Keratinocyte (primary cell): Measurements from ENCODE around the gene RIMS1. TPM values are rescaled to one million over a fixed set of nuclear protein-coding genes. Genes with fewer than 3 reads are reported as not detected.

Source experiments
- DNase-seq: peaks from one replicate; pipeline ENCODE4 v3.0.0-alpha.2; 2011; ENCODE audit warnings: low read depth, missing footprints, low spot score
- FAIRE-seq: peaks from 2 replicates; lab custom pipeline; 2011; peaks lifted over from hg19 to GRCh38; lab: Jason Lieb, UNC
- H2AFZ ChIP-seq: 2 replicates; pipeline ENCODE4 v1.6.0; 2012; ENCODE audit warnings: low read length, control low read depth, inconsistent platforms; ENCODE audit not compliant: control insufficient read depth
- H3K27ac ChIP-seq: 2 replicates; pipeline ENCODE4 v1.5.1; 2011; ENCODE audit warnings: low read length; ENCODE audit not compliant: control insufficient read depth, insufficient read depth
- H3K27me3 ChIP-seq: 3 replicates; pipeline ENCODE4 v1.6.0; 2011; ENCODE audit warnings: low read length; ENCODE audit not compliant: control insufficient read depth, insufficient read depth; ENCODE audit errors: extremely low read depth
- H3K36me3 ChIP-seq, 2 experiments: 2 replicates in 1 of 2; 3 replicates in 1 of 2; pipeline ENCODE4 v1.5.1; 2011; ENCODE audit warnings: low read length in 2 of 2, mild to moderate bottlenecking in 1 of 2; ENCODE audit not compliant: control insufficient read depth in 2 of 2, insufficient read depth in 2 of 2; ENCODE audit errors: extremely low read depth in 1 of 2
- H3K4me1 ChIP-seq: 3 replicates; pipeline ENCODE4 v1.5.1; 2011; ENCODE audit warnings: low read length; ENCODE audit not compliant: control insufficient read depth, insufficient read depth; ENCODE audit errors: extremely low read depth
- H3K4me2 ChIP-seq: 3 replicates; pipeline ENCODE4 v1.6.0; 2011; ENCODE audit warnings: low read depth, low read length; ENCODE audit not compliant: control insufficient read depth, insufficient read depth; ENCODE audit errors: extremely low read depth
- H3K4me3 ChIP-seq, 3 experiments: fragments of 200-600 bp in 1 of 3; sonication (generic) in 1 of 3; 2 replicates in 2 of 3; 3 replicates in 1 of 3; pipeline ENCODE4 v1.5.1; 2011 to 2016; ENCODE audit warnings: low read length in 3 of 3, mild to moderate bottlenecking in 3 of 3, control low read depth in 2 of 3, inconsistent platforms in 1 of 3, low read depth in 1 of 3, mixed read lengths in 1 of 3, mixed run types in 1 of 3, moderate library complexity in 1 of 3; ENCODE audit not compliant: control insufficient read depth in 2 of 3, insufficient read depth in 2 of 3; ENCODE audit errors: extremely low read depth in 1 of 3
- H3K79me2 ChIP-seq: 2 replicates; pipeline ENCODE4 v1.6.0; 2012; ENCODE audit warnings: low read length; ENCODE audit not compliant: control insufficient read depth, insufficient read depth
- H3K9ac ChIP-seq: 3 replicates; pipeline ENCODE4 v1.6.0; 2011; ENCODE audit warnings: low read length; ENCODE audit not compliant: control insufficient read depth, insufficient read depth; ENCODE audit errors: extremely low read depth
- H3K9me1 ChIP-seq: 3 replicates; pipeline ENCODE4 v1.6.0; 2011; ENCODE audit warnings: low read length; ENCODE audit not compliant: control insufficient read depth, insufficient read depth; ENCODE audit errors: extremely low read depth
- H3K9me3 ChIP-seq: 2 replicates; pipeline ENCODE4 v1.5.1; 2012; ENCODE audit warnings: low read depth, low read length; ENCODE audit not compliant: control insufficient read depth
- H4K20me1 ChIP-seq: 3 replicates; pipeline ENCODE4 v1.6.0; 2011; ENCODE audit warnings: low read length; ENCODE audit not compliant: control insufficient read depth, insufficient read depth; ENCODE audit errors: extremely low read depth
- CTCF ChIP-seq, 3 experiments: IDR thresholded peaks in 1 of 3; conservative IDR thresholded peaks in 1 of 3; optimal IDR thresholded peaks in 1 of 3; 2 replicates in 2 of 3; 3 replicates in 1 of 3; pipeline versions ENCODE3 to v1.5.1; 2011; ENCODE audit warnings: low read length in 3 of 3, mild to moderate bottlenecking in 3 of 3, moderate library complexity in 2 of 3, control low read depth in 1 of 3, inconsistent platforms in 1 of 3; ENCODE audit not compliant: insufficient read depth in 2 of 3; ENCODE audit errors: extremely low read depth in 1 of 3
- EZH2 ChIP-seq: IDR thresholded peaks from one replicate; pipeline ENCODE4 v1.6.1; 2012; ENCODE audit warnings: inconsistent platforms, mild to moderate bottlenecking, low read length, moderate library complexity
- dilution Hi-C: fragments of 300-500 bp; cut with MboI; formaldehyde crosslinking; loops from one replicate; pipeline ENCODE4 v1.7.0; 2020; ENCODE audit warnings: low sequenced_read_pairs; ENCODE audit not compliant: extremely low pct_ligation_motif_present
- polyA plus RNA-seq, 5 experiments: library from polyadenylated mRNA; depleted of rRNA in 3 of 5; stranded (reverse) in 3 of 5; stranded (forward) in 1 of 5; unstranded in 1 of 5; fragments of >200 nt; gene quantifications; 1 replicate in 1 of 5; 2 replicates in 3 of 5; 3 replicates in 1 of 5; pipeline versions ENCODE4 v1.2.1 to v1.2.3, GENCODE V29; 2011 to 2012; ENCODE audit warnings: missing spikeins in 2 of 5, low read depth in 1 of 5, low replicate concordance in 1 of 5

RIMS1 gene
- polyA plus RNA-seq, 1 donor (not counting 4 experiments of a cell fraction or from before 2014, with no cell fraction given): not detected

GRCh38 chr6:72260489-72260888, 374.1 kb downstream of the RIMS1 start:
- no peaks in the 10 kb centered on the region for H3K36me3 ChIP-seq
- no peak overlapping the region for H3K9ac ChIP-seq
- no peak overlapping the region for H2AFZ ChIP-seq
- no peak overlapping the region for H3K4me3 ChIP-seq
- no peaks in the 10 kb centered on the region for H3K9me3 ChIP-seq
- FAIRE-seq (no peak), DNase-seq (no peak)
- dilution Hi-C loops: no loop called here
- no peaks in the 10 kb centered on the region for H3K9me1 ChIP-seq
- H3K27ac ChIP-seq: no peak overlapping the region
- H3K4me1 ChIP-seq: no peaks in the 10 kb centered on the region
- no peaks in the 10 kb centered on the region for H4K20me1 ChIP-seq
- H3K4me2 ChIP-seq: no peak overlapping the region
- peaks cover 6% of the 10 kb centered on the region for H3K27me3 ChIP-seq
- H3K79me2 ChIP-seq: no peaks in the 10 kb centered on the region
- TF ChIP-seq CTCF (optimal IDR thresholded peaks at IDR 0.05 in 1 of 3, IDR thresholded peaks at IDR 0.05 in 1 of 3, conservative IDR thresholded peaks at IDR 0.05 in 1 of 3; ENCODE audit: extremely low read depth in 1 of 3, insufficient read depth in 2 of 3, low read length in 3 of 3): no peak

- no peak overlapping the region for H3K4me2 ChIP-seq
- FAIRE-seq (no peak), DNase-seq (no peak)
- no peak overlapping the region for H3K27ac ChIP-seq
- H3K4me3 ChIP-seq: no peak overlapping the region
- no peaks in the 10 kb centered on the region for H3K9me3 ChIP-seq
- no peaks in the 10 kb centered on the region for H3K9me1 ChIP-seq
- dilution Hi-C loops: no loop called here
- no peak overlapping the region for H2AFZ ChIP-seq
- H3K4me1 ChIP-seq: no peaks in the 10 kb centered on the region
- no peak overlapping the region for H3K9ac ChIP-seq
- peaks cover 3% of the 10 kb centered on the region for H3K27me3 ChIP-seq
- no peaks in the 10 kb centered on the region for H3K79me2 ChIP-seq
- no peaks in the 10 kb centered on the region for H3K36me3 ChIP-seq
- TF ChIP-seq EZH2: no peak
- no peak for TF ChIP-seq CTCF (optimal IDR thresholded peaks at IDR 0.05 in 1 of 3, IDR thresholded peaks at IDR 0.05 in 1 of 3, conservative IDR thresholded peaks at IDR 0.05 in 1 of 3; ENCODE audit: extremely low read depth in 1 of 3, insufficient read depth in 2 of 3, low read length in 3 of 3)
- no peaks in the 10 kb centered on the region for H4K20me1 ChIP-seq
These were observed 375.2 kb downstream of the RIMS1 start for GRCh38 chr6:72261554-72261953.
